NCI-H2227 (cell line): ENCODE results near the gene CAP1.

Source experiments
- DNase-seq: peaks from one replicate; lab custom pipeline; 2025; ENCODE audit not compliant: unreplicated experiment; lab: John Stamatoyannopoulos, UW

The CAP1 gene

GRCh38 chr1:40058097-40058452 is 17.5 kb downstream of the CAP1 start:
- no peak for DNase-seq

- DNase-seq: no peak
Measured at GRCh38 chr1:40058453-40059337, 18.2 kb downstream of the CAP1 start.

- DNase-seq: no peak
Measured at GRCh38 chr1:40059338-40059959, 18.9 kb downstream of the CAP1 start.

GRCh38 chr1:40059960-40060750 is 19.6 kb downstream of the CAP1 start:
- DNase-seq: no peak

- DNase-seq: no peak
Measured at GRCh38 chr1:40064797-40065499, 24.4 kb downstream of the CAP1 start.

GRCh38 chr1:40067023-40067422 is 26.5 kb downstream of the CAP1 start:
- DNase-seq: no peak

GRCh38 chr1:40067851-40068250 is 27.3 kb downstream of the CAP1 start:
- no peak for DNase-seq

- DNase-seq: no peak
Measured at GRCh38 chr1:40072142-40072541, 31.6 kb downstream of the CAP1 start.

- no peak for DNase-seq
Measured at GRCh38 chr1:40073062-40073461, 32.5 kb downstream of the CAP1 start.

GRCh38 chr1:40075266-40075665 is 34.7 kb downstream of the CAP1 start:
- DNase-seq: no peak

GRCh38 chr1:40076895-40077312 is 36.4 kb downstream of the CAP1 start:
- no peak for DNase-seq

- DNase-seq: peak; percentile 81
Measured at GRCh38 chr1:40078512-40079333, 38.2 kb downstream of the CAP1 start.

- no peak for DNase-seq
Measured at GRCh38 chr1:40079774-40080400, 39.4 kb downstream of the CAP1 start.

GRCh38 chr1:40081871-40082270 is 41.3 kb downstream of the CAP1 start:
- DNase-seq: no peak

GRCh38 chr1:40084750-40085149 is 44.2 kb downstream of the CAP1 start:
- peak; percentile 79 for DNase-seq

- DNase-seq: no peak
Measured at GRCh38 chr1:40090652-40091355, 50.3 kb downstream of the CAP1 start.

- no peak for DNase-seq
Measured at GRCh38 chr1:40092241-40092640, 51.7 kb downstream of the CAP1 start.

GRCh38 chr1:40092706-40093639 is 52.4 kb downstream of the CAP1 start:
- no peak for DNase-seq
